HG02970 (cell line): ENCODE measurements around the gene ST3GAL4.
"Not testable (repeated sequence)": the region's sequence is repeated elsewhere in the genome, so short reads cannot be mapped to it uniquely, and the experiment has no call there.

ENCODE experiments used
- ATAC-seq: cut with Tn5 transposase; IDR thresholded peaks from one replicate; pipeline ENCODE4 v1.9.1; 2021; ENCODE audit warnings: mild to moderate bottlenecking, moderate library complexity, moderate number of reproducible peaks; ENCODE audit not compliant: unreplicated experiment, low FRiP score

The ST3GAL4 gene

GRCh38 chr11:126381960-126382359 lies 26.5 kb downstream of the ST3GAL4 start:
- not testable (repeated sequence) for ATAC-seq

GRCh38 chr11:126382641-126383040 lies 27.2 kb downstream of the ST3GAL4 start:
- ATAC-seq = not testable (repeated sequence)

GRCh38 chr11:126383339-126384335 lies 28.2 kb downstream of the ST3GAL4 start:
- no peak for ATAC-seq

- no peak for ATAC-seq
Measured at GRCh38 chr11:126384449-126385070, 29.1 kb downstream of the ST3GAL4 start.

GRCh38 chr11:126385991-126386728 lies 30.7 kb downstream of the ST3GAL4 start:
- no peak for ATAC-seq

GRCh38 chr11:126386729-126387071 lies 31.2 kb downstream of the ST3GAL4 start:
- ATAC-seq = not testable (repeated sequence)

GRCh38 chr11:126387857-126388256 lies 32.4 kb downstream of the ST3GAL4 start:
- ATAC-seq = no peak

- ATAC-seq = no peak
Measured at GRCh38 chr11:126390272-126390867, 34.9 kb downstream of the ST3GAL4 start.

GRCh38 chr11:126391286-126391954 lies 35.9 kb downstream of the ST3GAL4 start:
- no peak for ATAC-seq

GRCh38 chr11:126391970-126392632 lies 36.6 kb downstream of the ST3GAL4 start:
- no peak for ATAC-seq

GRCh38 chr11:126392633-126393013 lies 37.1 kb downstream of the ST3GAL4 start:
- ATAC-seq = no peak

GRCh38 chr11:126393143-126393542 lies 37.7 kb downstream of the ST3GAL4 start:
- no peak for ATAC-seq

- no peak for ATAC-seq
Measured at GRCh38 chr11:126394036-126394435, 38.5 kb downstream of the ST3GAL4 start.

GRCh38 chr11:126394634-126395072 lies 39.2 kb downstream of the ST3GAL4 start:
- not testable (repeated sequence) for ATAC-seq

- not testable (repeated sequence) for ATAC-seq
Measured at GRCh38 chr11:126395784-126396183, 40.3 kb downstream of the ST3GAL4 start.

GRCh38 chr11:126396266-126396665 lies 40.8 kb downstream of the ST3GAL4 start:
- ATAC-seq = not testable (repeated sequence)

GRCh38 chr11:126396965-126397364 lies 41.5 kb downstream of the ST3GAL4 start:
- ATAC-seq = no peak

GRCh38 chr11:126398296-126398695 lies 42.8 kb downstream of the ST3GAL4 start:
- no peak for ATAC-seq

- no peak for ATAC-seq
Measured at GRCh38 chr11:126398721-126399120, 43.2 kb downstream of the ST3GAL4 start.
